Activated CD8-positive, alpha-beta memory T cell treated with anti-CD3 and anti-CD28 coated beads for 36 hours (primary cell): ENCODE measurements around the gene PGBD1. TPM values are rescaled to one million over a fixed set of nuclear protein-coding genes. Genes with fewer than 3 reads are reported as not detected.

Experiments
- CTCF ChIA-PET: fragments of 350-600 bp; sonication (Branson Sonifier 250); formaldehyde crosslinking; loops from one replicate; lab custom pipeline; 2021; ENCODE audit warnings: antibody characterized with exemption; lab: Charles Lee
- POLR2A ChIA-PET: fragments of 350-600 bp; sonication (Branson Sonifier 250); formaldehyde crosslinking; loops from one replicate; lab custom pipeline; 2021; ENCODE audit warnings: antibody characterized with exemption; lab: Charles Lee
- total RNA-seq, 2 experiments: library from RNA; stranded (reverse); gene quantifications; one replicate each; pipeline ENCODE4 v1.2.3, GENCODE V29; 2021

The PGBD1 gene
- 1 to 10 TPM; 4.1 TPM for total RNA-seq

DNA sequence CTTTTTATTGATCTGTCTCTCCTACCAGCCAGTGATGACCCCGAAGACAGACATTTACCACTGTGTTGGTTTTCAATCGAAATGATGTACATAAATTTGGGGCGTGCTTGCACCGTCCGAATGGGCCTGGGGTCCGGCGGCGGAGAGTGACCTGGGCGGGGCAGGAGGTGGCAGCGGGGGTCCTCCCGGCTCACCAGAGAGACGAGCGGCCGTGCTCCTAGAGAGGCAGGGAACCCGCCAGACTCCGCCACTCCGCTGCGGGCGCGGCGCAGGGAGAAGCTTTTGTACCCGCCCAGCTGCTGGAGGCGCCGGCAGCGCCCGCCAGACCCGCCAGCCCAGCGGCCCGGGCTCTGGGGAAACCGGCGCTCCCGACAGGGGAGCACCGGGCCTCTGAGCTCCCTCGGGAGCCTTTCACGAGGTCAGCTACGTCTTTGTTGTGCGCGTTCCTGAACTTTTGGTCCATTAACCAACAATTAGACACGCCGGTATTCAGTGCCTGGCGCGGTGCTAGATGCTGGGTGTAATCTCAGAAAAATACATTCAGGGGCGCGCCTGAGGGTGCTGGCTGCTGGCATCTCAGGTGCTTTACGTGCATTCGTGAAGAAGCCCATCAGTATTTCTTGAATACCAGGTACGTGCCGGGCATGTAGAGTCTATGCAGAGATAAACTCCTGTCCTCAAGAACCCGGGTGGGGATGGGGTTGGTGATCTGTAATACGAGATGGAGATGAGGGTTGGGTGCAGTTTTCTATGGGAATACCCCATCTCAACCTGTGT lies at the start of gene PGBD1:
Gene PGBD1, plus strand, starts transcription at position 285 of the 777 bp plus-strand sequence. CDS start 2,242 bp downstream, outside the sequence.
- ChIA-PET CTCF (interaction anchor here (0.6 to 1.3 kb wide), 2 partner anchors 75 to 145 kb away, joined by 3 to 8 read pairs; no protein-coding TSS in a partner anchor), POLR2A (interaction anchor here (0.5 kb wide), 1 partner anchor 388 kb away, joined by 3 read pairs; no protein-coding TSS in a partner anchor)

DNA sequence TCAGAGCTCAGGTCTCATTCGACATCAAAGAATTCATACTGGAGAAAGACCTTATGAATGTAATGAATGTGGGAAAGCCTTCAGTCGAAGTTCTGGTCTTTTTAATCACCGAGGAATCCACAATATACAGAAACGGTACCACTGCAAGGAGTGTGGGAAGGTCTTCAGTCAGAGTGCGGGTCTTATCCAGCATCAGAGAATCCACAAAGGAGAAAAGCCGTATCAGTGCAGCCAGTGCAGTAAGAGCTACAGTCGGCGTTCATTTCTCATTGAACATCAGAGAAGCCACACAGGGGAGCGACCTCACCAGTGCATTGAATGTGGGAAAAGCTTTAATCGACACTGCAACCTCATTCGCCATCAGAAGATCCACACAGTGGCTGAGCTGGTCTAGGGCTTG lies 48.6 kb upstream of the PGBD1 start:
- CTCF ChIA-PET: no interaction called here
- POLR2A ChIA-PET: no interaction called here

- POLR2A ChIA-PET: no interaction called here
- CTCF ChIA-PET: no interaction called here
These were observed 45.4 kb upstream of the PGBD1 start for GRCh38 chr6:28235912-28236452.

- CTCF ChIA-PET: no interaction called here
- POLR2A ChIA-PET: no interaction called here
These were observed 41.7 kb upstream of the PGBD1 start for GRCh38 chr6:28239636-28240035.

GRCh38 chr6:28240471-28240870 lies 40.9 kb upstream of the PGBD1 start:
- ChIA-PET CTCF (no interaction called here), POLR2A (no interaction called here)

GRCh38 chr6:28243946-28244345 lies 37.4 kb upstream of the PGBD1 start:
- CTCF ChIA-PET: no interaction called here
- POLR2A ChIA-PET: no interaction called here

GRCh38 chr6:28245206-28245941 lies 36.0 kb upstream of the PGBD1 start:
- ChIA-PET POLR2A (no interaction called here), CTCF (no interaction called here)

DNA sequence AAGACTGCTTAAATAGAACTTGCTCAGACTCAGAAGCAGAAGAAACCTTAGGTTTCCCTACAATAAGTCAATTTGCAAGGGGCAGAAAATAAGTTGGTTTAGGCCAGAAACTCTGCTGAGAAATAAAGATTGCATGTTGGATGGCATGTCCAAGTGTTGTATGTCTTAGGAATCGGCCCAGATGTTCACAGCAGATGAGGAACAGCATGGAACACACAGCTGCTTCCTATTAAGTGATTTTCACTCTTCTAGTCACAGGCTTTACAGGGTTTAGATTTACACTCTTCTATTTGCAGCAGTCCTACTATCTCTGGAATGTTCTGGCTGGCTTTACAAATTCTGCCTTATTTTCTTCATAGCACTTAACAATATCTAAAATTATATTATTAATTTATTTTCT lies 32.5 kb upstream of the PGBD1 start:
- ChIA-PET CTCF (no interaction called here), POLR2A (no interaction called here)

- ChIA-PET CTCF (no interaction called here), POLR2A (no interaction called here)
These were observed 30.6 kb upstream of the PGBD1 start for GRCh38 chr6:28250747-28251146.

GRCh38 chr6:28251661-28252008 lies 29.7 kb upstream of the PGBD1 start:
- CTCF ChIA-PET: no interaction called here
- POLR2A ChIA-PET: interaction anchor here (0.6 to 1.2 kb wide), 2 partner anchors 16 to 172 kb away, joined by 4 to 5 read pairs; partner anchors contain the start of genes ZNF165 and ZSCAN26

DNA sequence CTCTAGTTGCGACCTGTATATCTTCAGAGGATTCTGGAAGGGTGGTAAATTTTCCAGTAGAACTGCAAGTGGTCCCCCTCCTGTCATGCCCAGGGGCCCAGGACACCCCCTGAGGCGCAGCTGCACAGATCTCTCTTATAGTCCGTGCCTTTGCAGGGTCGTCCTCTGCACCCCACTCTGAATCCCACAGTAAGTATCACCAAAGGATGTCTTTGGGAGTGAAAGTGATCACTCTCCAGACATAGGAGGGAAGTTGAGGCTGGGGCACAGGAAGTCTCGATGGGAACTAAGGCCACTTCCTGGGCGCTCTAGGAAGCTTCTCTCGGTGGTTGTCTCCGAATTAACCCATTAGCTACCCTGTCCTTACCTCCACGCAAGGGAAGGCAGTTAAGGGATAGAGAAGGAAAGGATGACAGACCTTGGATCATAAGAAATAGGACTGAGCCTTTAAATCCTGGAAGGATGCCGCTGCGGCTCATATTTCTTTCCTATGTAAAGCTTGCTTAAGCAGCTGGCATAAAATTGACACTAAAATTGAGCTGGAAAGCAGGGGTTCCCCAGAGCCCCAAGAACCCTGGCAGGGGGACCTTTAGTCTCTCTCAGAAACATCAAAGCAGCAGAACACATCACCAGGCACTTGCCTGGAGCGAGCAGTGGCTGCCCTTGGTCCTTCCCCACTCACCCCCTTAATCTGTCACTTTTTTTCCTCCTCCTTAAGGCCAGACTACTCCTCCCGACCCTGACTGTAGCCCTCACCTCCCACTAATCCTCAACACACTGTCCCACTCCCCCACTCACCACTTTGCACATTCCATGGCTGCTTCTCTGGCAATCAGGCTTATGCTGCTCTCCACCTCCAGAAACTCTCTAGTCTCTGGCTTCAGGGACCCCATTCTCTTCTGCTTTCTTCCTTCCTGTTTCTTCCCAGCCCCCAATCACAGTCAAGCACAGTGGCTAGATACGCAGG lies 29.1 kb upstream of the PGBD1 start, which contains the start of gene ZKSCAN4:
Gene ZKSCAN4, minus strand, starts transcription at position 261 of the 967 bp plus-strand sequence. CDS start 289 bp downstream, outside the sequence.
- POLR2A ChIA-PET: interaction anchor here (0.6 to 1.2 kb wide), 4 partner anchors 15 to 172 kb away, joined by 3 to 5 read pairs (median 4); partner anchors contain the start of genes ZNF165, ZSCAN26 and ZSCAN31
- CTCF ChIA-PET: interaction anchor here (1.0 to 1.4 kb wide), 3 partner anchors 11 to 110 kb away, joined by 3 to 6 read pairs (median 4); partner anchors contain the start of gene ZKSCAN8

DNA sequence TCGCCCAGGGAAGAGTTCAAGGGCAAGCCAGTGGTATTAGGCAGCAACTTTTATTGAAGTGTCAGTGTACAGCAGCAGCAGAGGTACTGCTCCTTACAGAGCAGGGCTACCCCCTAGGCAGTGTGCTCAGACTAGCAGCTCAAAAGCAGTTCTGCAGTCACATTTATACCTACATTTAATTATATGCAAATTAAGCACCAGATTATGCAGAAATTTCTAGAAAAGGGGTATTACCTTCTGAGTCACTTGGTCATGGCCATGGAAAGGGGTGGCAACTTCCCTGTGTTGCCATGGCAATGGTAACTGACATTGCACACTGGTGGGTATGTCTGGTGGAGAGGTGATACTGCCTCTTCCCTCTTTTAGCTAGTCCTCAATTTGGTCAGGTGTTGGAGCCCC lies 27.3 kb upstream of the PGBD1 start:
- ChIA-PET CTCF (interaction anchor here (0.6 kb wide), 1 partner anchor 58 kb away, joined by 6 read pairs; no protein-coding TSS in a partner anchor), POLR2A (no interaction called here)

DNA sequence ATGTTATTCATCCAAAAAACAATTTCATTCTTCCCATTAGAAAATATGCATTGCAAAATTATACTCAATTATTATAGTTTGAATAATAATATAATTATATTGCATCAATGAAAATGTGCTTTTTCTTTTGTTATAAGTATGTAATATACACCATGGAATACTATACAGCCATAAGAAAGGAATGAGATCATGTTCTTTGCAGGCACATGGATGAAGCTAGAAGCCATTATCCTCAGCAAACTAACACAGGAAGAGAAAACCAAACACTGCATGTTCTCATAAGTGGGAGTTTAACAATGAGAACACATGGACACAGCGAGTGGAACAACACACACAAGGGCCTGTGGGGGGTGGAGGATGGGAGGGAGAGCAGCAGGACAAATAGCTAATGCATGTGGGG lies 24.3 kb upstream of the PGBD1 start:
- POLR2A ChIA-PET: no interaction called here

DNA sequence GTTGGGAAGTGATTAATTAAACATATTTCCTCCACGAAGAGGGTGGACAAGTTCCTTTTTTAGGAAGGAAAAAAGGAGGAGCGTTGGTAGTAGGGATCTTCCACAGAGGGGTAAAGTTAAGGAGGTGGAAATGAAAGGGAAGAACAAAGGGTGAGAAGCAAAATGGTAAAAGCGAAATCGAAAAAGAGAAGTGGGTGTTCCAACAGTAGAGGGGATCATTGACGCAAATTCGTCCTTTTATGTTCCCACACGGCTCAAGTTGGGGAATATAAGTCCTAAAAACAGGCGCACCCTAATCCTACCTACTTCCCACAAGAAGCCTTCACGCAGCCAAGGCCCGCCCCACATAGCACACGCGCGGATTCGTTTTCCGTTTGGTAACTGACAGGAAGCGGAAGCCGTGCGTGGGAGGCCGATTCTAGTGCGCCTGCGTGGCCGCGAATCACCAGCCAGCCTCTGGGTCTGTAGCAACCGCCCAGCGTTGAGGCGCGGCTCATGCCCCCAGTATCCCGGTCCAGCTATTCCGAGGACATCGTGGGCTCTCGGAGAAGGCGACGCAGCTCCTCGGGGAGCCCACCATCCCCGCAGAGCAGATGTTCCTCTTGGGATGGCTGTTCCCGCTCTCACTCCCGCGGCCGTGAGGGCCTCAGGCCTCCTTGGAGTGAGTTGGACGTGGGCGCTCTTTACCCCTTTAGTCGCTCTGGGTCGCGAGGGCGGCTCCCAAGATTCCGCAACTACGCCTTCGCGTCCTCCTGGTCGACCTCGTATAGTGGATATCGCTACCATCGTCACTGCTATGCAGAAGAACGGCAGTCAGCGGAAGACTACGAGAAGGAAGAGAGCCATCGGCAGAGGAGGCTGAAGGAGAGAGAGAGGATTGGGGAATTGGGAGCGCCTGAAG lies 22.2 kb upstream of the PGBD1 start, which contains the start of gene NKAPL:
Gene NKAPL, plus strand, starts transcription at position 421 of the 901 bp plus-strand sequence. Its CDS starts 75 bp downstream, at position 496.
- ChIA-PET POLR2A (no interaction called here), CTCF (no interaction called here)

More for the DNA sequence above, 24.3 kb upstream of the PGBD1 start:
- CTCF ChIA-PET: no interaction called here

DNA sequence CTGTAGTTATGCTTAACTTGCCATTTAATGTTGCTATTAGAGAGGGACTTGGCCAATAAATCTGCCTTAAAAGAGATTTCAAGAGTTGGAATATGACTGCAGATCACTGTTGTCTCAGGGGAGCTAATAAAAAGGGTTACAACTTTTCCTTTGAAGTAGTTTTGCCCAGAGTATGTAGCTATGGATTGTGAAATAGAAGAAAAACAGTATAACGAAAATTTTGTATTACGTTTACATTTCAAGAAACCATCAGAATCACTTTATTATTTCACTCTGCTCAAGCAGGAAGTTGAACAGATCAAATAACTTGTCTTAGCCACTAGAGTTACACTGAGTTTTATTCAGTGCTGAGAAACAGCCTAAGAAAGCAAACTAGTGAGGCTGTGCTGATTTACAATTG lies 17.4 kb upstream of the PGBD1 start:
- POLR2A ChIA-PET: no interaction called here
- CTCF ChIA-PET: interaction anchor here (1.3 kb wide), 1 partner anchor 11 kb away, joined by 4 read pairs; the partner anchor contains the start of gene ZKSCAN4

GRCh38 chr6:28264834-28265401 lies 16.5 kb upstream of the PGBD1 start:
- POLR2A ChIA-PET: no interaction called here
- CTCF ChIA-PET: interaction anchor here (0.7 kb wide), 1 partner anchor 18 kb away, joined by 3 read pairs; no protein-coding TSS in a partner anchor

GRCh38 chr6:28266563-28266961 lies 14.8 kb upstream of the PGBD1 start:
- ChIA-PET CTCF (interaction anchor here (1.2 to 1.5 kb wide), 2 partner anchors 89 to 126 kb away, joined by 4 to 12 read pairs; no protein-coding TSS in a partner anchor), POLR2A (interaction anchor here (0.7 to 1.5 kb wide), 4 partner anchors 13 to 89 kb away, joined by 3 to 5 read pairs (median 4); partner anchors contain the start of genes ZKSCAN3 and ZKSCAN4)
